ENCODE measurements around the gene SLC22A31. TPM values are rescaled to one million over a fixed set of nuclear protein-coding genes. Genes with fewer than 3 reads are reported as not detected.

Gene SLC22A31
- total RNA-seq, 2 experiments from 2014 or later = 1.8 to 2.8 TPM

GRCh38 chr16:89209522-89210044 is 9.2 kb upstream of the SLC22A31 start:
- POLR2A ChIA-PET = no interaction called here
- Mint-ChIP-seq H3K4me3 (no peak overlapping the region), H3K27ac (no peak overlapping the region)

GRCh38 chr16:89207993-89208392 is 7.7 kb upstream of the SLC22A31 start:
- H3K9me3 Mint-ChIP-seq = no peaks in the 10 kb centered on the region
- H3K27me3 Mint-ChIP-seq = peaks cover 23% of the 10 kb centered on the region
- no peak for DNase-seq
- no peaks in the 10 kb centered on the region for H3K4me1 Mint-ChIP-seq
- peaks cover 2% of the 10 kb centered on the region for H3K36me3 Mint-ChIP-seq (ENCODE audit: low read depth)
- H3K4me3 Mint-ChIP-seq = no peak overlapping the region
- CTCF ChIA-PET = interaction anchor here (0.6 kb wide), 2 partner anchors 10 to 134 kb away, joined by 3 read pairs; partner anchors contain the start of gene ZNF778
- POLR2A ChIA-PET = no interaction called here
- H3K27ac Mint-ChIP-seq = no peak overlapping the region

More at GRCh38 chr16:89209522-89210044, 9.2 kb upstream of the SLC22A31 start:
- DNase-seq = no peak
- H3K27me3 Mint-ChIP-seq = peaks cover 10% of the 10 kb centered on the region
- H3K36me3 Mint-ChIP-seq (ENCODE audit: low read depth) = no peaks in the 10 kb centered on the region
- no peaks in the 10 kb centered on the region for H3K9me3 Mint-ChIP-seq
- CTCF ChIA-PET = no interaction called here
- H3K4me1 Mint-ChIP-seq = no peaks in the 10 kb centered on the region

- ChIA-PET POLR2A (no interaction called here), CTCF (interaction anchor here (0.9 kb wide), 1 partner anchor 13 kb away, joined by 3 read pairs; no protein-coding TSS in a partner anchor)
- Mint-ChIP-seq H3K4me3 (no peak overlapping the region), H3K36me3 (ENCODE audit: low read depth) (peaks cover 3% of the 10 kb centered on the region), H3K4me1 (peaks cover 14% of the 10 kb centered on the region), H3K27me3 (peaks cover 40% of the 10 kb centered on the region), H3K9me3 (no peaks in the 10 kb centered on the region), H3K27ac (peak overlapping the region; percentile 31)
- no peak for DNase-seq
Observed at GRCh38 chr16:89202422-89203215, 2.3 kb upstream of the SLC22A31 start.

GRCh38 chr16:89201439-89202377 is 1.4 kb upstream of the SLC22A31 start:
- H3K9me3 Mint-ChIP-seq = no peaks in the 10 kb centered on the region
- peaks cover 3% of the 10 kb centered on the region for H3K36me3 Mint-ChIP-seq (ENCODE audit: low read depth)
- H3K4me3 Mint-ChIP-seq = no peak overlapping the region
- H3K4me1 Mint-ChIP-seq = peaks cover 14% of the 10 kb centered on the region
- no peak overlapping the region for H3K27ac Mint-ChIP-seq
- H3K27me3 Mint-ChIP-seq = peaks cover 40% of the 10 kb centered on the region
- DNase-seq = peak; percentile 73
- ChIA-PET POLR2A (no interaction called here), CTCF (no interaction called here)

GRCh38 chr16:89200850-89201411 is 594 bp upstream of the SLC22A31 start:
- POLR2A ChIA-PET = no interaction called here
- peaks cover 38% of the 10 kb centered on the region for H3K27me3 Mint-ChIP-seq
- H3K27ac Mint-ChIP-seq = no peak overlapping the region
- H3K4me1 Mint-ChIP-seq = peaks cover 14% of the 10 kb centered on the region
- CTCF ChIA-PET = no interaction called here
- no peaks in the 10 kb centered on the region for H3K9me3 Mint-ChIP-seq
- peaks cover 3% of the 10 kb centered on the region for H3K36me3 Mint-ChIP-seq (ENCODE audit: low read depth)
- H3K4me3 Mint-ChIP-seq = peak overlapping the region; percentile 38
- DNase-seq = no peak

- Mint-ChIP-seq H3K4me3 (peak overlapping the region; percentile 38), H3K9me3 (no peaks in the 10 kb centered on the region), H3K36me3 (ENCODE audit: low read depth) (peaks cover 3% of the 10 kb centered on the region), H3K4me1 (peaks cover 14% of the 10 kb centered on the region), H3K27me3 (peaks cover 33% of the 10 kb centered on the region), H3K27ac (no peak overlapping the region)
- POLR2A ChIA-PET = no interaction called here
- CTCF ChIA-PET = interaction anchor here (0.6 kb wide), 1 partner anchor 256 kb away, joined by 4 read pairs; no protein-coding TSS in a partner anchor
- no peak for DNase-seq
Observed at GRCh38 chr16:89199241-89200123, 855 bp downstream of the SLC22A31 start.

GRCh38 chr16:89198417-89199240 is 1.7 kb downstream of the SLC22A31 start:
- no peak overlapping the region for H3K27ac Mint-ChIP-seq
- H3K27me3 Mint-ChIP-seq = peaks cover 26% of the 10 kb centered on the region
- ChIA-PET CTCF (no interaction called here), POLR2A (no interaction called here)
- no peaks in the 10 kb centered on the region for H3K9me3 Mint-ChIP-seq
- no peak overlapping the region for H3K4me3 Mint-ChIP-seq
- no peak for DNase-seq
- H3K36me3 Mint-ChIP-seq (ENCODE audit: low read depth) = peaks cover 3% of the 10 kb centered on the region
- H3K4me1 Mint-ChIP-seq = peaks cover 14% of the 10 kb centered on the region

- Mint-ChIP-seq H3K4me3 (no peak overlapping the region), H3K4me1 (peaks cover 12% of the 10 kb centered on the region), H3K27ac (no peak overlapping the region), H3K27me3 (peaks cover 18% of the 10 kb centered on the region), H3K36me3 (ENCODE audit: low read depth) (no peaks in the 10 kb centered on the region), H3K9me3 (no peaks in the 10 kb centered on the region)
- ChIA-PET POLR2A (no interaction called here), CTCF (interaction anchor here (0.6 to 1.4 kb wide), 2 partner anchors 18 to 254 kb away, joined by 3 read pairs; no protein-coding TSS in a partner anchor)
- no peak for DNase-seq
Observed at GRCh38 chr16:89197633-89198416, 2.5 kb downstream of the SLC22A31 start.

- POLR2A ChIA-PET = no interaction called here
- peaks cover 13% of the 10 kb centered on the region for H3K27me3 Mint-ChIP-seq
- H3K4me1 Mint-ChIP-seq = peaks cover 7% of the 10 kb centered on the region
- H3K4me3 Mint-ChIP-seq = no peak overlapping the region
- H3K9me3 Mint-ChIP-seq = no peaks in the 10 kb centered on the region
- CTCF ChIA-PET = interaction anchor here (1.4 kb wide), 1 partner anchor 19 kb away, joined by 3 read pairs; no protein-coding TSS in a partner anchor
- no peak overlapping the region for H3K27ac Mint-ChIP-seq
- H3K36me3 Mint-ChIP-seq (ENCODE audit: low read depth) = no peaks in the 10 kb centered on the region
- DNase-seq = no peak
Observed at GRCh38 chr16:89197033-89197632, 3.2 kb downstream of the SLC22A31 start.

GRCh38 chr16:89195521-89196171 is 4.7 kb downstream of the SLC22A31 start:
- CTCF ChIA-PET = no interaction called here
- no peak for DNase-seq
- Mint-ChIP-seq H3K27me3 (peaks cover 10% of the 10 kb centered on the region), H3K36me3 (ENCODE audit: low read depth) (no peaks in the 10 kb centered on the region), H3K4me3 (no peak overlapping the region), H3K27ac (no peak overlapping the region), H3K9me3 (no peaks in the 10 kb centered on the region), H3K4me1 (peaks cover 5% of the 10 kb centered on the region)
- POLR2A ChIA-PET = no interaction called here
